Tibial nerve (tissue), 4 donors: Measurements from ENCODE around the gene ARMC7.

Source experiments
- CTCF ChIP-seq, 5 experiments: fragments of 200-600 bp in 3 of 5; fragments of 450-650 bp in 2 of 5; sonication (generic) in 3 of 5; IDR thresholded peaks; one replicate each; pipeline ENCODE4 v1.5.1; 2016 to 2019; ENCODE audit warnings: antibody characterized with exemption in 5 of 5, mild to moderate bottlenecking in 3 of 5, moderate library complexity in 2 of 5
- EP300 ChIP-seq, 2 donors: sonication (generic); formaldehyde crosslinking; IDR thresholded peaks; one replicate each; pipeline ENCODE4 v1.6.1; 2017; ENCODE audit warnings: antibody characterized with exemption in 2 of 2, mild to moderate bottlenecking in 1 of 2
- POLR2A ChIP-seq, 2 donors: fragments of 450-650 bp; IDR thresholded peaks; one replicate each; pipeline ENCODE4 v1.6.1; 2017; ENCODE audit warnings: antibody characterized with exemption in 2 of 2, mild to moderate bottlenecking in 2 of 2, moderate library complexity in 2 of 2

- no peak for TF ChIP-seq CTCF (IDR thresholded peaks at IDR 0.05)
- no peak for TF ChIP-seq POLR2A (IDR thresholded peaks at IDR 0.05)
- TF ChIP-seq EP300 (IDR thresholded peaks at IDR 0.05): no peak
Measured at GRCh38 chr17:75135452-75135851, 25.7 kb downstream of the ARMC7 start.
